ENCODE measurements around the gene RMND1. TPM values are rescaled to one million over a fixed set of nuclear protein-coding genes. Genes with fewer than 3 reads are reported as not detected.
A peak's percentile ranks its signal among the peaks of the same experiment; 100 is the strongest.

Gene RMND1
- total RNA-seq, 4 donors from 2014 or later = 18.4 to 31.8 (median 27.0) TPM

GRCh38 chr6:151390851-151391470 lies 61.0 kb downstream of the RMND1 start:
- Histone ChIP-seq H3K36me3 (no peaks in the 10 kb centered on the region), H3K4me3 (peak overlapping the region; percentile 84 to 100 (median 92)), H3K4me1 (peaks cover 0 to 61% (median 35%) of the 10 kb centered on the region in 4 donors), H3K27ac (peak overlapping the region; percentile 97 to 99 (median 98)), H3K27me3 (no peaks in the 10 kb centered on the region), H3K9me3 (no peaks in the 10 kb centered on the region)
- TF ChIP-seq CTCF (IDR thresholded peaks at IDR 0.05) (peak in 2 of 5 experiments; percentile 3 to 17), POLR2A (IDR thresholded peaks at IDR 0.05) (no peak)
- WGBS, 2 donors = 0% methylated on average over 4 to 14 of the region's 78 CpGs
- peak; percentile 57 to 69 for DNase-seq (ENCODE audit: low spot score in 2 of 2)

DNA sequence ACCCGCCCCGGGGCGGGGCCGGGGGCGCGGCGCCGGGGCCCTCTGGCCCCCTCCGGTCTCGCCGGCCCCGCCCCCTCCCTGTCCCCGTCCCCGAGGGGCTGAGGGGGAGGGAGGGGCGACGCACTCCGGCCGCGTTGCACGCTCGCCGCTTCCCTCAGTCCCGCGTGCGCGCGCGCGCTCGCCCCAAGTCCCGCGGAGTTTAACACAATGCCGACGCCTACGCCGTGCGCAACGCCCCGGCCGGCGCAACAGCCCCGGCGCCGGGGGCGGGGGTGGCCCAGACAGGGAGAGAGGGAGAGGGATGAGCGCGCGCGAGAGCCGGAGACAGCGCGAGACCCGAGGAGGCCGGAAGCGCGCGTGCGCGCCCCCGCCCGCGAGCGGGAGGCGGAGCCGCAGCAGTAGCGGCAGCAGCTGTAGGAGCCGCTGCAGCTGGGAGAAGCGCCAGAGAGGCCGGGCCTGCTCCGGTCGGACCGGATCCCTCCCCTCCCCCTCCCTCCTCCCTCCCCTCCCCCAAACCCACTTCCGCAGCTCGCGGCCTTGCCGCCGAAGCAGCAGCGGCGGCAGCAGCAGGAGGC lies 61.6 kb downstream of the RMND1 start:
- H3K4me1 ChIP-seq = peaks cover 0 to 58% (median 35%) of the 10 kb centered on the region in 4 donors
- peak; percentile 35 to 36 for TF ChIP-seq POLR2A (IDR thresholded peaks at IDR 0.05)
- TF ChIP-seq CTCF (IDR thresholded peaks at IDR 0.05) = peak in 2 of 5 experiments; percentile 6 to 30
- peak; percentile 12 to 85 for TF ChIP-seq EP300 (IDR thresholded peaks at IDR 0.05)

GRCh38 chr6:151389618-151390275 lies 62.2 kb downstream of the RMND1 start:
- Histone ChIP-seq H3K36me3 (no peaks in the 10 kb centered on the region), H3K9me3 (no peaks in the 10 kb centered on the region), H3K4me1 (peaks cover 0 to 57% (median 32%) of the 10 kb centered on the region in 4 donors), H3K27ac (peak overlapping the region; percentile 97 to 99 (median 98)), H3K4me3 (peak overlapping the region; percentile 84 to 100 (median 96)), H3K27me3 (no peaks in the 10 kb centered on the region)
- DNase-seq (ENCODE audit: low spot score in 2 of 2) = peak; percentile 54 to 68
- WGBS, 2 donors = 0 to 1% methylated on average over 11 to 22 of the region's 54 CpGs
- TF ChIP-seq POLR2A (IDR thresholded peaks at IDR 0.05) (peak; percentile 41 to 83), EP300 (IDR thresholded peaks at IDR 0.05) (peak in 1 of 2 donors; percentile 74), CTCF (IDR thresholded peaks at IDR 0.05) (no peak)

More for the DNA sequence above, 61.6 kb downstream of the RMND1 start:
- WGBS, 2 donors = 0% methylated on average over 25 of the region's 79 CpGs; no CpG with 5 or more reads in 1 of the 2 donors
- Histone ChIP-seq H3K9me3 (no peaks in the 10 kb centered on the region), H3K27ac (peak overlapping the region; percentile 97 to 99 (median 98)), H3K4me3 (peak overlapping the region; percentile 84 to 100 (median 92)), H3K36me3 (no peaks in the 10 kb centered on the region), H3K27me3 (no peaks in the 10 kb centered on the region)
- DNase-seq (ENCODE audit: low spot score in 2 of 2) = peak; percentile 92 to 97

GRCh38 chr6:151388997-151389617 lies 62.8 kb downstream of the RMND1 start:
- Histone ChIP-seq H3K27ac (peak overlapping the region; percentile 97 to 99 (median 98)), H3K36me3 (peaks cover 0 to under 1% (median 0%) of the 10 kb centered on the region in 3 donors), H3K4me1 (peaks cover 0 to 50% (median 32%) of the 10 kb centered on the region in 4 donors), H3K9me3 (no peaks in the 10 kb centered on the region), H3K27me3 (no peaks in the 10 kb centered on the region), H3K4me3 (peak overlapping the region; percentile 84 to 100 (median 96))
- DNase-seq (ENCODE audit: low spot score in 2 of 2) = no peak
- TF ChIP-seq POLR2A (IDR thresholded peaks at IDR 0.05) (no peak), EP300 (IDR thresholded peaks at IDR 0.05) (no peak), CTCF (IDR thresholded peaks at IDR 0.05) (no peak)
- WGBS, 2 donors = 17 to 20% methylated on average over 12 of the region's 12 CpGs
